COR-L47 (cell line): ENCODE data around the gene BMP2.
A peak's percentile ranks its signal among the peaks of the same experiment; 100 is the strongest.

Experiments
- DNase-seq: peaks from one replicate; lab custom pipeline; 2025; lab: John Stamatoyannopoulos, UW

The BMP2 gene

DNA sequence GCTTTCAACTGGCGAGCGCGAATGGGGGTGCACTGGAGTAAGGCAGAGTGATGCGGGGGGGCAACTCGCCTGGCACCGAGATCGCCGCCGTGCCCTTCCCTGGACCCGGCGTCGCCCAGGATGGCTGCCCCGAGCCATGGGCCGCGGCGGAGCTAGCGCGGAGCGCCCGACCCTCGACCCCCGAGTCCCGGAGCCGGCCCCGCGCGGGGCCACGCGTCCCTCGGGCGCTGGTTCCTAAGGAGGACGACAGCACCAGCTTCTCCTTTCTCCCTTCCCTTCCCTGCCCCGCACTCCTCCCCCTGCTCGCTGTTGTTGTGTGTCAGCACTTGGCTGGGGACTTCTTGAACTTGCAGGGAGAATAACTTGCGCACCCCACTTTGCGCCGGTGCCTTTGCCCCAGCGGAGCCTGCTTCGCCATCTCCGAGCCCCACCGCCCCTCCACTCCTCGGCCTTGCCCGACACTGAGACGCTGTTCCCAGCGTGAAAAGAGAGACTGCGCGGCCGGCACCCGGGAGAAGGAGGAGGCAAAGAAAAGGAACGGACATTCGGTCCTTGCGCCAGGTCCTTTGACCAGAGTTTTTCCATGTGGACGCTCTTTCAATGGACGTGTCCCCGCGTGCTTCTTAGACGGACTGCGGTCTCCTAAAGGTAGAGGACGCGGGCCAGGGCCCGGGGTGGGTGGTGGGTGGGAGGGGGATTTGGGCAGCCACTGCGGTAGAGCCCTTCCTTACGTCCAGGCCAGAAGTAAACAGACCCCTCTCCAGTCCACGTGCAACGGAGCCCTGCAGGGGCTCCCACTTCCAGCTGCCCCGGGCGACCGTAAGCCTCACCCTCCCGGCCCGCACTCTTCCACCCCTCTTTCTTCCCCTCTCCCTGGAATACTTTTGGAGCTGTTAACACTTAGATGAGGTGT, 998 bp downstream of the BMP2 start:
- DNase-seq = peak; percentile 22

DNA sequence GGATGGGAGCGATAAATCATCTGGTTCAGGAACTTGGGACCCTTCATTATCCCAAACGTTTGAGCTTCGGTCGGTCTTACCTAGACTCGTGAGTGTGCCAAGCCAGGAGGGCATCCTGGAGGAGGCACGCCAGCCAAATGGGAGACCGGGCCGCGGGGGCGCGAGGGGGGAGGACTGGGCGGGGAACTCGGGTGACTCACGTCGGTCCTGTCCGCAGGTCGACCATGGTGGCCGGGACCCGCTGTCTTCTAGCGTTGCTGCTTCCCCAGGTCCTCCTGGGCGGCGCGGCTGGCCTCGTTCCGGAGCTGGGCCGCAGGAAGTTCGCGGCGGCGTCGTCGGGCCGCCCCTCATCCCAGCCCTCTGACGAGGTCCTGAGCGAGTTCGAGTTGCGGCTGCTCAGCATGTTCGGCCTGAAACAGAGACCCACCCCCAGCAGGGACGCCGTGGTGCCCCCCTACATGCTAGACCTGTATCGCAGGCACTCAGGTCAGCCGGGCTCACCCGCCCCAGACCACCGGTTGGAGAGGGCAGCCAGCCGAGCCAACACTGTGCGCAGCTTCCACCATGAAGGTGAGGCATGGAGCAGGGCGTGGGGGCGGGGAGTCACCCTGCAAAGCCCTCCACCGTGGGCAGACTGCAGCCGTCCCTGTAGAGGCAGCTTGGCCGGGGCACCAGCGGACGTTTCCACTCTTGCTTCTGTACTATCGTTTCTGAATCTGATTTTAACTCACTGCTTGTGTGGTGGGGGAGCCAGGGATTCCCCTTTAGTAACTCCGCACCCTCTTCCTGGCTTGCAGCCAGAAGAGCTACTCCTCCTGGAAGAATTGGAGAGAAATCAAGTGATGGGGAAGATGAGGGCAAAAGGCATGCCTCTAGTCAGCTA, 2.7 kb downstream of the BMP2 start:
- DNase-seq = no peak

DNA sequence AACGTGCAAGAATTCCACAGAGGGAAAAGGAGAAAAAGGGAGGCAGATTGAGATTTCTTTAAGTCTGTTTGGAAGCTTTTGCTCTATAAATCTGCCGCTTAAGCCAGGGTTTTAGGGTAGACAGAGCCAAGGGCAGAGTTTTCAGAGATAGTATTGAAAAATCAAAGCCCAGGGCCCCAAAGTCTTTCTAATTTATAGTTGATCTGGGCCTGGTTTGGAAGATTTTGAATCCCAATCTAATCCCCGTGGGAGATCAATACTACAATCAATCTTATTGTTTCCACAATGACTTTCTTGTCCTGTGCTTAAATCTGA, 3.3 kb downstream of the BMP2 start:
- no peak for DNase-seq

DNA sequence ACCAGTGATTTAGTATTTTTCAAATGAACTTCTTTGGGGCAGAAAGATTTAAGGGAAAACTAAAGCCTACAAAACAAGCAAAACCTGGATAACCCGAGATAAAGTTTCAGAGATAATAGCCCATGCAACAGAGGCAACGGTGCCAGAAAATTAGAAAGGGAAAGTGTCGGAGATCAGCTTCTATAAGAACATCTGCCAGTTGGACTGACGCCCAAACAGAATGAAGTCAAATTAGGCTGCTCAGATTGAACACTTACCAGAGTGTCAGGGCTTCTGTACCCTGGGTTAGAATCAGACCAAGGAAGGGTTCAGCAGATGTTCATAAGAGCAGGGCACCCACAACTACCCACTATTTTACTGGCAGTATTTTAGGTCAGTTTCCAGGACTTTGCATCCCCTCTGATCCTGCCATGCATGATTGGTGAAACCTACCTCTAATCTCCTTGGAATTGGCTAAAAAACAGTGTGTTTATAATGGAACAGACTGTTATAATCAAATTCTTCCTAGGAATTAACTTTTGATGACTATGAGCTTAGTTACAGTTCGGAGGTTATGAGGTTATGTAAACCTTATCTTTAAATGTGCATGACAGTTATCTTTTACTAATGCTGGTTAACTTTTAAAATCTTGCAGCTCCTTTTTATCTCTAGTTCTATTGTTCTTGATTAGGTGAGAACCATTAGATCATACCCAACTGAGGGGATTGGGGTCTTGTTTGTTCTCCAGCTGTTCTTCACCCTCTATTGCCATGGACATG, 13.1 kb downstream of the BMP2 start:
- DNase-seq = peak; percentile 66

DNA sequence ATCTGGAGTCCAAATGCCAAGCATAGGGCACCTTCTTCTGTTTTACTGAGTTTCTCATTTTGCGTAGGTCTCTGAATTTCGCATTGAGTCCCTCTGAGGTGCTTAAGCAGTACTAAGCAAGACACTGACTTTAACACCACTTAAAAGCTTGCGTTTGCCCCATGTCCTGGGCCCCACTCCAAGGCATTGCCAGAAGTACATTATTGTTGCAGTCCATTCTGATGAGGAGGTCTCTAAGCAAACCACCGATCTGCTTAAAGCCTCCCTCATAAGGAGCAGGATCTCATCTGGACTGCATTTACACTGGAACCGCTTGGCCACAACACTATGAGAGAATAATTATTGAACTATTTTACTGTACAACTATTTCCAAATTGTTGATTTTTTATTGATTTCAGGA, 16.3 kb downstream of the BMP2 start:
- no peak for DNase-seq

DNA sequence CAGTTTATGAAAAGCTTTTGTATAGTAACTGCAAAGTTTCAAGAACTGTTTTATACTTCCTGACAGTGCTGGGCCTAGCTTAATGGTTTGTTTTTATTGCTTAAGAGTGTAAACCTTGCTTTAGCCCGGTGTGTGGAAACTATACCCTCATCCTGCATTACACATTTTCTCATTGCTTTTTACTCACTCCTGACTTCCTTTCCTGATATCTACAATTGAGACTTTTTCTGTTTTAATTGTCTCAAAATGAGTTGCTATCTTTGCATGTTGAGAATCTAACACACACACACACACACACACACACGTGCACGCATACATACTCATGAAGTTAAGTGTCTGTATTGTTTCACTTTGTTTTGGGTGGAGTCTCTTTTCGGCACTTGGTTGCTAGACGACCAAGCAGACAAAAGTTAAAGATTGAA, 16.7 kb downstream of the BMP2 start:
- no peak for DNase-seq

DNA sequence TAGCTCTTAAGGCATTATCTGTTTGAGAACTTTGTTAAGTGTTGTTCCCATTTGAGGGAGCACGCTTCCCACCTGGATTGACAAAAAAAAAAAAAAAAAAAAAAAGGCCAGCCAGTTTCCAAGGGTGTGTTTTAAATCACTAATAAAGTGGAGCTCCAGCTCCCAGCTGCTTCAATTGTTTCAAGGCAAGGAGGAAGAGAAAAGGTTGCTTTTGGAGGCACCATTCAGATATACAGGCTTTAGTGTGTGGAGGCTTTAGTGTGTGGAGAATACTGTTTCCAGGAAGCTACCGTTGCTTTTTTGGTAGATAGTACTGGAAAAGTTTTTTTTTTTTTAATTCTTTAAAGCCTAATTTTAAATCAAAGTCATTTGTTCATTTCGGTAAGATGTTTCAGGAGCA, 17.3 kb downstream of the BMP2 start:
- no peak for DNase-seq

DNA sequence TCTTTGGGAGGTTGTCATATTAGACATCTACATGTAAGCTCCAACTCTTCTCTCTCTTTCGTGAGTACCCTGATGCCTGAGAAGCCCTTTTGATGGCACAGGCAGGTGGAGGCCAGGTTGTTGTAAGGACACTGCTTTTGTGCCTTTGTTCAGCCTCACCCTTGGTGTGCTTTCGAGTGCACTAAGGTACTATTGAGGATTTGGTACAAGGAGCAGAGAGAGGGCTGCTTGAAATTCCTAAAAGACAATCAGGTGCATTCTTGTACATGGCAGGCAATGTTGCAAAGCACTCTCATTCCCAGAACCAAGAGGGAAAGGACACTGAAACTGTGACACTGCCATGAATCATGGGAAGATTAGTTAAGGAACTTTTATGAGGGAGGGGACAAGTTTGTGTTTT, 19.1 kb downstream of the BMP2 start:
- DNase-seq = no peak

DNA sequence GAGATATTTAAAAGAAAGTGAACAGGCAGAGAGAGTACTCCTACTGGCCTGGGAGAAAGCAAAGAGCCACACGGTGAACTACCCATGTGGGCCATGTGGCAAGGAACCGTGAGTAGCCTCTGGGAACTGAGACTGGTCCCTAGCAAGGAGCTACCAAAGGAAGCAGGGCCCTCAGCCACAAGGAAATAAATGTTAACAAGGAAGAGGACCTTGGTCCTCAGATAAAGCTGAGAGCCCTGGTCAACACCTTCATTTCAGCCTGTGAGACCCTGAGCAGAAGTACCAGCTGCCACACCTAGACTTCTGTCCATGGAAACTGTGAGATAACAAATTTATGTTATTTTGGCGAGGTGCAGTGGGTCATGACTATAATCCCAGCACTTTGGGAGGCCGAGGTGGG, 25.3 kb downstream of the BMP2 start:
- DNase-seq = no peak

DNA sequence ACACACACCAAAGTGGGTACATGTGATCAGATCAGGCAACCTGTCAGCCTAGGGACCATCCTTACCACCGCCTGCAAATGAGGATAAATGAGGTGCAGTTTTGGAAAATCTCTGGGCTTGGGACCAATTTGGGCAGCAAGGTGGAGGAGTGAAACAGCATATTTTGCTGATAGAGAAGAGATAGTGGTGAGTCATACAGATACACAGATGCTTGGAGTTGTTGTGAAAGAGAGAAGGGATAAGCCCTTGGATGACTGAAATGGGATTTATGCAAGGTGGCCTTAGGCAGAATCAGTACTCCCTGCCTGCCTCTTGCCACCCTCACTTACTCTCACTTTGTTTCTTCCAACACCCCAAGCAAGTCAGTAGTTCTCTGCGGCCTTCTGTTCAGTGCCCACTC, 34.7 kb downstream of the BMP2 start:
- DNase-seq = no peak

DNA sequence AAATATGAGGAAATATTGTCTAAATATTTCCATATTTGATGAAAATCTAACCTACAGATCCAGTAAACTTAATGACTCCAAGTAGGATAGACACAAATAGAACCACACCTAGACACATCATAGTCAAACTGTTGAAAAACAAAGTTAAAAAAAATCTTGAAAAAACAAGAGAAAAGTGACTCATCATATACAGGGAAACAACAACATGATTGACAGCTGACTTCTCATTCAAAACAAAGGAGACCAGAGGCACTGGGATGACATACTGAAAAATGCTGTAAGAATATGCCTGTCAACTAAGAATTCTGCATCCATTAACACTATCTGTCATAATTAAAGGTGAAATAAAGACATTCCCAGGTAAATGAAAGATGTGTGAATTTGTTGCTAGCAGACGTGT, 38.8 kb downstream of the BMP2 start:
- DNase-seq = no peak

DNA sequence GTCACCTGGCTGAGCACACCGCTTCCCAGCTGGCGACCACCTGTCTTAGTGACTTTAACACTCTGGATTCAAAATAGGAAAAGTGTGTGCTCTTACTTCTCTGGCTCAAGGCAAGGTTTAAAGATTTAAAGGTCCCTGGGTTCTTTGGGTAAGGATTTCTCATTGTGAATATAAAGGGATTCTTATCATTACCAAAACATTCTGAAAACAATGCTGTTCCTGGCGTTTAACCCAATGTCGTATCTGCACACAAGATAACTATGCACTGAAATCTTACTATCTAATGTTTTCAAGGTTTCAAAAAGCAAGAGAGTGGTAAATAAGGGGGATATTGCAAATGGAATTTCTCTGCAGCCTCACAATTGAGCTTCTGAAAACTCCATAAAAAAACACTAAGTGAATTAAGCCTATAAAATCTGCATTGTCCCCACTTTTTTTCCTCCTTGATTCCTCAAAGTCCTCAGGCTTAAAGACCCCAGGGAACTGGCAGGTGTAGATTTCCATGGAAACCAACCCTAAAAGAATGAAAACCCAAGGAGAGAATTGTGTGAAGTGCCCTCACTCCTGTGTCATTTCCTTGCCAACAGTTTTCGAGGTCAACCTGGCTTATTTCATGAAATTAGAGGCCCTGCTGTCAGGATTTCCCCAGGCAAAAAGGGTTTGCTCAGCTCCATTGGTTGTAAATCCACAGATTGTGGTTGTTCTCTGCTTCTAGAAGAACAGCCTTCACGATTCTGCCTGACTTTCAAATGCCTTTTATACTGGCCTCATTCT, 44.0 kb downstream of the BMP2 start:
- DNase-seq = no peak

DNA sequence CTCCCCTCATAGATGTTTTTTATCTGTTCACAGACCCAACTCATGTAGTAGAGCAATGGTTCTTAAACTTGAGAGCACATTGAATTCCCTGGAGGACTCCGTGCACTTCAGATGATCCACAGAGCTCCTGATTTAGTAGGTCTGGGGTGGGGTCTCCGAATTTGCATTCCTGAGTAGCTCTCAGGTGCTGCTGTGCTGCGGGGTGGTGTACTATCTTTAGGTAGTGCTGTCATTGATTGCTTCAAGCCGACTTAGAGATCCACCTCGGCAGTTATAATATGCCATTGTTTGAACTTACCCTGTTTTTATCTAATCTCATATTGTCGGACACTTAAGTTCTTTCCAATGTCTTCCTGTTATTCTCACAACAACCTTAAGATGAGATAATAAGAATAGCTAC, 45.0 kb downstream of the BMP2 start:
- no peak for DNase-seq

DNA sequence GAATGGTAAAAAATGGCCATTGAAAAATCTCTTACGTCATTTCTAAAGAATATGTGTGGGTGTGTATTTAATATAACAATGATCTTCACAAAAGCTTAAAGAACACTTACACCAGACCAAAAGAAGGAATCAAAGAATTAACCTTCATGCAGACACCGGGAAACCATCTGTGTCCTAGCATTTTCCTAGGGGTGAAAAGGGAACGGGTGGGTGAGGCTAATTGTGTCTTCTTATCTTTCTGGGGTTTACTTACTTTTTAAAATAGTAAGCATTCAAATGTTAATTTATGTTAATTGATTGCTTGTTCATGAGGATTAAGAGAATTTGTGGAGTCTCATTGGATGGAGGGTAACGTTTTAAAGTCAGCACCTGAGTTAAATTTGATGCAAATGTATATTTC, 47.5 kb downstream of the BMP2 start:
- DNase-seq = no peak

DNA sequence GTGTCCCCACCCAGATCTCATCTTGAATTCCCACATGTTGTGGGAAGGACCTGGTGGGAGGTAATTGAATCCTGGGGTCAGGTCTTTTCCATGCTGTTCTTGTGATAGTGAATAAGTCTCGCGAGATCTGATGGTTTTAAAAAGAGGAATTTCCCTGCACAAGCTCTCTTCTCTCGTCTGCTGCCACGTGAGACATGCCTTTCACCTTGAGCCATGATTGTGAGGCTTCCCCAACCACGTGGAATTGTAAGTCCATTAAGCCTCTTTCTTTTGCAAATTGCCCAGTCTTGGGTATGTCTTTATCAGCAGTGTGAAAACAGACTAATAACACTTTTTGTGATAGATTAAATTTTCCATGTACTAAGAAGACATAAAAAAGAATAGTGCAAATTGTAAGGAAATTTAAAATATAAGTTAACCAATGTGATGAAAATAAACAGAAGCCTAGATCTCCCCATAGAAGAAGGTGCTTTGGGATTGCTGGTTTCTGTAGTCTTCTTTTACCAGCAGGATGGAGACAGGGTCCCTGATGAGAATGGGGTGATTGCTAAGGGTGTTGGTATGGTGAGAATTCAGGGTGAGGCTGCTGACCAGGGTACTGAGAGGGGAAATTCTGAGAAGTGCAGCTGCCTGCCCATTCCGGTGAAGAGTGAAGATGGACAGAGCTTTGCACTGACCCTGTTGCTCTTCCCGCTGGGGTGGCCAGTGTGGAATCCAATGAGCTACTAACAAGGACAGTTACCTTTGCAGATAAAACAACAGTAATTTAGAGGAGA, 50.7 kb downstream of the BMP2 start:
- DNase-seq = no peak

DNA sequence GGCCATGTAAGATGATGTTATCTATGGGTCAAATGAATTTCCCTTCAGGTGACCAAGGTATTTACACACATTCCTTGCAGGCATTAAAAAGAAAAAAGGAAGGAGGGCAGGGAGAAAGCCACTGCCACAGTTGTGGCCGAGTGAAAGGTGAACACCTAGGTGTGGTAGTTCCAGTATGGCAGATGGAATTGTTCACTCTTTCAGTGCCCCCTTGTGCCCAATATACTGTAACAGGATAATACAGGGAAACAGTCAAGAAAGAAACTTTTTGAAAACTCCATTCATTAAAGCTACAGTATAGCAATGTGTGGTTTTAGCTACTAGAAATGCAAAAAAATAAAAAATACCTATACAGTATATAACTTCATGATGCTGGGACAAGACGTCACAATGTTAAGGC, 52.1 kb downstream of the BMP2 start:
- DNase-seq = peak; percentile 11

DNA sequence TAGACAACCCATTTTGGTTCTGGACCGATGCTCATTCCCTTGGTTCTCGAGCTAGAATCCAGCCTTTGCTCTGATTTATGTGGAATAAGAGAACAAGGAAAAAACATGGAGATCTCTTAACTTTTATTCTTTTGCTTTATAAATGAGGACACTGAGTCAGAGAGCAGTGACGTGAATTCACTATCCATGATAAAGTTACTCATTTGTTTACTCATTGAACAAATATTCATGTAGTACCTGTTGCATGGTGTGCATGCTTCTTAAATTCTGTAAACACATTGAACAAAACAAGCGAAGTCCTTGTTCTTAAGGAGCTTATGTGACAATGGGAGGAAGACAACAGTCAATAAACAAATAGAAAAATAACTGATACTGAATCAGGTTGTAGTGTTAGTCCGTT, 56.9 kb downstream of the BMP2 start:
- no peak for DNase-seq

DNA sequence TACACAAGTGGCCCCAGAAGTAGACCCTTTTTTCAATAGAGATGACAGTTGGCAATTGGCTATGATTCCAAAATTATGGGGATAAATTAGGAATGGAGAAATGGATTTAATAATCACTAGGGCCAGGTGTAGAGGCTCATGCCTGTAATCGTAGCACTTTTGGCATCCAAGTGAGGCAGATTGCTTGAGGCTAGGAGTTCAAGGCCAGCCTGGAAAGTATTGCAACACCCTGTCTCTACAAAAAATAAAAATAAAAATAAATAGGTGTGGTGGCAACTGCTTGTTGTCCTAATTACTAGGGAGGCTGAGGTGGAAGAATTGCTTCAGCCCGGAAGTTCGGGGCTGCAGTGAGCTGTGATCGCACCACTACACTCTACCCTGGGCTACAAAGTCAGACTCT, 60.0 kb downstream of the BMP2 start:
- DNase-seq = no peak

DNA sequence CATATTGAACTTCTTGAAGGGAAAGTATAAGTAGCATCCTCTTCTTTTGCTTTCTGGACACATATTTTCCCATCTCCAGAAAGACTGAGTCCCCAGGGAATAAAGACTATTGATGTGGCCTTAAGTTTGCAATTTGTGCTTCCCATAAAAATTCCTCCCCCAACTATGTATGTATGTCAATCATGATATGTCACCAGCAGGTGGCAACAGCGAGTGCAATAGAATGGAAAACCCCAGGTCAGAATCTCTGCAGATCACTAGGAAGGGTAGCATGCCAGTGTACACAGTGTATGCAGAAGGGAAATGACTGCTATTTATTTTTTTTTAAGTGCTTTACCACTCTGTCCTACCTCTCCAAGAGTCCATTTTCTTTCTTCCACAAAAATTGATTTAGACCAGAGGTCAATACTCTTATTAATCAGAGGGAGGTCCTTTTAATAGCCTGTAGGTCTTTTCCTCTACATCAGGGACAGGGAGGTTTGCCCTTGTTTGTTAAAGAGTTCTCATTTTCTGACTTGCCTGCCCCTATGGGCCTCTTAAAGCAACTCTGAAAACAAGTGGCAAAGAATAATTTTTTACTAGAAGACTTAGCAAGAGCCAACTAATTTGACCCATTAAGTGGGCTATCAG, 61.4 kb downstream of the BMP2 start:
- DNase-seq = peak; percentile 73

DNA sequence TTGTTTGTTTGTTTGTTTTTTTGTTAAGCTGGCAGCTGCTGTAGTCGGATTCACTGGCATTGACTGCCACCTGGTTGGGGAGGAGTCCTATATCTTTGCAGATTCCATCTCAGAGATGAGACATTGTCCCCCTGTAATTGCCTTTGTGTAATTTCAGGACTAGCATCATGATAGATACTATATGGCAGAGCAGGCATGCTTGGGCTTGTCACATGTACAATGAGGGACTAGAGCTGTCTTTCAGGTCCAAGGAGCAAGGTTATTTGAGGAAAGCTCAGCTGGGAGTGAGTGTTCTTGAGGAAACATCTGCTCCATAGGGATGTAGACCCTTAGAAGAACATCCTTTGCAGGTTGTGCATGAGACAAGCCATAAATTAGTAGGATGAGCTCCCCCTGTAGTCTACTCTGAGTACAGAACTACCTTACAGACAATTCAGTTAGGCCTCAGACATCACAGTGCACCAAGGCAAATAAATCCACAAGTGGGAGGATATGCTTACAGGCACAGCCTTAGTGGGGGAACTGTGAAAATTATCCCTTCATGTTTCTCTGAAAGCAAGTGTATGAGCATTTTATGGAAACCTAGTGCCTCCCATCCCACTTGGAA, 62.1 kb downstream of the BMP2 start:
- peak; percentile 55 for DNase-seq
